ENCODE results near the gene ALX3.
A peak's percentile ranks its signal among the peaks of the same experiment; 100 is the strongest.

The ALX3 gene

GRCh38 chr1:110070671-110071242 is at the start of gene ALX3:
TSS of gene ALX3 (minus strand) at chr1:110070672. CDS start at chr1:110070612, 60 bp downstream.
- no peak for DNase-seq

- DNase-seq = no peak
Measured at GRCh38 chr1:110119843-110120242, 49.4 kb upstream of the ALX3 start.

- DNase-seq = peak; percentile 29
Measured at GRCh38 chr1:110118636-110119396, 48.3 kb upstream of the ALX3 start.

GRCh38 chr1:110114784-110115183 is 44.3 kb upstream of the ALX3 start:
- no peak for DNase-seq

GRCh38 chr1:110114173-110114572 is 43.7 kb upstream of the ALX3 start:
- DNase-seq = no peak

- no peak for DNase-seq
Measured at GRCh38 chr1:110113551-110113950, 43.1 kb upstream of the ALX3 start.

GRCh38 chr1:110112656-110113055 is 42.2 kb upstream of the ALX3 start:
- no peak for DNase-seq

- DNase-seq = no peak
Measured at GRCh38 chr1:110112143-110112542, 41.7 kb upstream of the ALX3 start, which contains the start of gene UBL4B. TSS of gene UBL4B (plus strand) at chr1:110112443. CDS start at chr1:110112535, 92 bp downstream.

GRCh38 chr1:110111081-110111480 is 40.6 kb upstream of the ALX3 start:
- DNase-seq = no peak

- DNase-seq = no peak
Measured at GRCh38 chr1:110107867-110108469, 37.5 kb upstream of the ALX3 start.

GRCh38 chr1:110106013-110106941 is 35.8 kb upstream of the ALX3 start:
- DNase-seq = peak; percentile 56

GRCh38 chr1:110102081-110102480 is 31.6 kb upstream of the ALX3 start:
- DNase-seq = no peak

GRCh38 chr1:110100335-110100734 is 29.9 kb upstream of the ALX3 start:
- DNase-seq = no peak

- no peak for DNase-seq
Measured at GRCh38 chr1:110098222-110099026, 28.0 kb upstream of the ALX3 start.

- no peak for DNase-seq
Measured at GRCh38 chr1:110097507-110098221, 27.2 kb upstream of the ALX3 start.

GRCh38 chr1:110094931-110095654 is 24.6 kb upstream of the ALX3 start:
- DNase-seq = no peak

- DNase-seq = no peak
Measured at GRCh38 chr1:110092991-110093390, 22.5 kb upstream of the ALX3 start.

GRCh38 chr1:110091791-110092190 is 21.3 kb upstream of the ALX3 start:
- DNase-seq = no peak

- no peak for DNase-seq
Measured at GRCh38 chr1:110091381-110091780, 20.9 kb upstream of the ALX3 start.

GRCh38 chr1:110089561-110090275 is 19.2 kb upstream of the ALX3 start:
- DNase-seq = no peak
